ENCODE results near the gene OSBPL6.

DNA sequence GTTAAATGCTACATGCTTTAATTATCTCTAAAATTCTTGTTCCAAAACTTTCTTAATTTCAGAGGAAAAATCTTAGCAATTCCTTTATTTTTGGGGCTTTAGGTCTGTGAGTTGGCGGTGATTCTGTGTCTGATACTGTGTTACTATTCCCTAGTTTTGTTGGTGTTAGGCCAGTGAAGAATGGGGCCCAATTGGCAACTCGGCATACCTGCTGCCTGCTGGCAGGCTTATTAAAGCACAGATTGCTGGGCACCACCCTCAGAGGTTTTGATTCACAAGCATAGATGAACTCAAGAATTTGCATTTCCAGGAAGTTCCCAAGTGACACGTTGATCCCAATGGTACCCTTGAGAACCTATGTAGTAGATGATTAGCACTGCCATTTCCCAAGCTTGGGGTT lies 101.6 kb downstream of the OSBPL6 start:
- TF ChIP-seq, protein P1, sequence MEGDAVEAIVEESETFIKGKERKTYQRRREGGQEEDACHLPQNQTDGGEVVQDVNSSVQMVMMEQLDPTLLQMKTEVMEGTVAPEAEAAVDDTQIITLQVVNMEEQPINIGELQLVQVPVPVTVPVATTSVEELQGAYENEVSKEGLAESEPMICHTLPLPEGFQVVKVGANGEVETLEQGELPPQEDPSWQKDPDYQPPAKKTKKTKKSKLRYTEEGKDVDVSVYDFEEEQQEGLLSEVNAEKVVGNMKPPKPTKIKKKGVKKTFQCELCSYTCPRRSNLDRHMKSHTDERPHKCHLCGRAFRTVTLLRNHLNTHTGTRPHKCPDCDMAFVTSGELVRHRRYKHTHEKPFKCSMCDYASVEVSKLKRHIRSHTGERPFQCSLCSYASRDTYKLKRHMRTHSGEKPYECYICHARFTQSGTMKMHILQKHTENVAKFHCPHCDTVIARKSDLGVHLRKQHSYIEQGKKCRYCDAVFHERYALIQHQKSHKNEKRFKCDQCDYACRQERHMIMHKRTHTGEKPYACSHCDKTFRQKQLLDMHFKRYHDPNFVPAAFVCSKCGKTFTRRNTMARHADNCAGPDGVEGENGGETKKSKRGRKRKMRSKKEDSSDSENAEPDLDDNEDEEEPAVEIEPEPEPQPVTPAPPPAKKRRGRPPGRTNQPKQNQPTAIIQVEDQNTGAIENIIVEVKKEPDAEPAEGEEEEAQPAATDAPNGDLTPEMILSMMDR (optimal IDR thresholded peaks at IDR 0.05 in 1 of 3, IDR thresholded peaks at IDR 0.05 in 1 of 3, conservative IDR thresholded peaks at IDR 0.05 in 1 of 3; ENCODE audit: extremely low read depth in 1 of 3, insufficient read depth in 2 of 3, low read length in 3 of 3): no peak
- no peak for TF ChIP-seq EZH2 (IDR thresholded peaks at IDR 0.05; ENCODE audit: low read length)

Measured in keratinocyte (primary cell).